ENCODE measurements around the gene CPNE9.

Gene CPNE9

DNA sequence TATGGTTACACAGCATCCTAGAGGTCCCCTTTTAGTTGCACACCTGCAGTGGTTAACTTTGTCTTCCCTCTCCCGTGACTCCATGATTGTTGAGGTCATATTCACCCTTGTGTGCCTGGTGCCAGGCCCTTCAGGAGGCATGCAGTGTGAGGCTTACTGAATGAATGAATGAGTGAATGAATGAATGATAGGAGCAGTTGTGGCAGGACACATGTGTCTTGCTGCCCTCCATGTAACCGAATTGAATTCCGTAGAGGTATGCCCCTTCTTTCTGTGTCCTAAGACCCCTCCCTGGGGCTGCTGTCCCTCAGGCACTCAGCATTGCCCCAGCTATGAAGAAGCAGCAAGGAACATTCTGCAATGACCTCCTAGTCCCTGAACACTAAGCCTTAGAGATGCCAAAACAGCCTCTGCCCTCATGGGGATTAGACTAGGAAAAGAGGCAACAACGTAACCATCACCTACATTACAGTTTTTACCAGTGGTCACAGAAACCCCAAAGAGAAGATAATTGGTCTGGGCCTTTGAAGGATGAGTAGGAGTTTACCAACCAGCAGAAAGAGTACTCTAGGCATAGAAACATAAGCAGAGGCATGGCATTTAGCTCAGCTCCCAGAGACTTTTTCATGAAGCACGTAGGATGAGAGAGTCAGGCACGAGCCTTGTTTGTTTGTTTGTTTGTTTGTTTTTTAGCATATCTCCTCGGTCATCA is 22.5 kb upstream of the CPNE9 start:
- DNase-seq (ENCODE audit: insufficient read length, low spot score) (no peak), FAIRE-seq (no peak)
- TF ChIP-seq, protein P1, sequence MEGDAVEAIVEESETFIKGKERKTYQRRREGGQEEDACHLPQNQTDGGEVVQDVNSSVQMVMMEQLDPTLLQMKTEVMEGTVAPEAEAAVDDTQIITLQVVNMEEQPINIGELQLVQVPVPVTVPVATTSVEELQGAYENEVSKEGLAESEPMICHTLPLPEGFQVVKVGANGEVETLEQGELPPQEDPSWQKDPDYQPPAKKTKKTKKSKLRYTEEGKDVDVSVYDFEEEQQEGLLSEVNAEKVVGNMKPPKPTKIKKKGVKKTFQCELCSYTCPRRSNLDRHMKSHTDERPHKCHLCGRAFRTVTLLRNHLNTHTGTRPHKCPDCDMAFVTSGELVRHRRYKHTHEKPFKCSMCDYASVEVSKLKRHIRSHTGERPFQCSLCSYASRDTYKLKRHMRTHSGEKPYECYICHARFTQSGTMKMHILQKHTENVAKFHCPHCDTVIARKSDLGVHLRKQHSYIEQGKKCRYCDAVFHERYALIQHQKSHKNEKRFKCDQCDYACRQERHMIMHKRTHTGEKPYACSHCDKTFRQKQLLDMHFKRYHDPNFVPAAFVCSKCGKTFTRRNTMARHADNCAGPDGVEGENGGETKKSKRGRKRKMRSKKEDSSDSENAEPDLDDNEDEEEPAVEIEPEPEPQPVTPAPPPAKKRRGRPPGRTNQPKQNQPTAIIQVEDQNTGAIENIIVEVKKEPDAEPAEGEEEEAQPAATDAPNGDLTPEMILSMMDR (IDR thresholded peaks at IDR 0.05; ENCODE audit: insufficient read depth, missing control alignments), result no peak

GRCh38 chr3:9681723-9682081 is 21.9 kb upstream of the CPNE9 start:
- no peak for DNase-seq (ENCODE audit: insufficient read length, low spot score)
- TF ChIP-seq, protein P1 (IDR thresholded peaks at IDR 0.05; ENCODE audit: insufficient read depth, missing control alignments), result no peak
- no peak for FAIRE-seq

DNA sequence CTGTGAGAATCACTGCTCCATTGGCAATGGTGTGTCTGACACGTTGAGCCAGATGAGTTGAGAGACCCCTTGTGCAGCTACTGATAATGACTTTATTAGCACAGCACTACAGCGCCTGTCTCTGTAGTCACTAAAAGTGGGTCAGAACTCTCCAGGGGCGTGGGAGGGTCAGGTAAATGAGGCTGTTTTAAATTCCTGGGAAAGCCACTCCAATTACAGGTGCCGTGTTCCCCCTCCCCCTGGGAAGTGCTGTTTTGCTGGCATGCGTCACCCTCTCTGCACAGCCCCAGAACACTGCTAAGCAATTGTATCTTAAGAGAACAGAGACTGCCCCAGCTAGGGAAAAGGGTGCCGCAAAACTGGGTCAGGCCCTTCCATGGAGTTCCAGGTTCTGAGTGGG is 21.5 kb upstream of the CPNE9 start:
- TF ChIP-seq, protein P1 (IDR thresholded peaks at IDR 0.05; ENCODE audit: insufficient read depth, missing control alignments), result no peak
- FAIRE-seq (no peak), DNase-seq (ENCODE audit: insufficient read length, low spot score) (no peak)

DNA sequence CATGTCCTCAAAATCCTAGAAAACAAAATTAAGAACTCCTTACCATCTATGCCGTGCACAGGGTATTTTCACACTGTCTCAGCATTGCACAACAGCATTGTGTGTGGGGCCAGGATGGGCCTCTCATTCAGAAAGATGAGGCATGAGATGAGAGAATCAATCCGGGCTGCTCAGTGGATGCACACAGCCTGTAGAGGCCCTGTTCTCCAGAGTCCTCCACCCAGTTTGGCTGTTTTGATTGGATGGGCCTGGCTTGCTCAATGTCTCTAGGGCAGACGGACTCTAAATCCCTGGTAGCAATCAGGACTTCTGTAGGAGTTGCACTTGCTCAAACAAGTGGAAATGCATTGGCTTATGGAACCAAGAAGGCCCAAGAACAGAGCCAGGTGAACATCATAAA is 20.2 kb upstream of the CPNE9 start:
- FAIRE-seq, result no peak
- TF ChIP-seq, protein P1 (IDR thresholded peaks at IDR 0.05; ENCODE audit: insufficient read depth, missing control alignments), result no peak
- DNase-seq (ENCODE audit: insufficient read length, low spot score), result no peak

GRCh38 chr3:9685216-9686049 is 18.2 kb upstream of the CPNE9 start:
- TF ChIP-seq, protein P1 (IDR thresholded peaks at IDR 0.05; ENCODE audit: insufficient read depth, missing control alignments), result no peak
- no peak for FAIRE-seq
- DNase-seq (ENCODE audit: insufficient read length, low spot score), result no peak

DNA sequence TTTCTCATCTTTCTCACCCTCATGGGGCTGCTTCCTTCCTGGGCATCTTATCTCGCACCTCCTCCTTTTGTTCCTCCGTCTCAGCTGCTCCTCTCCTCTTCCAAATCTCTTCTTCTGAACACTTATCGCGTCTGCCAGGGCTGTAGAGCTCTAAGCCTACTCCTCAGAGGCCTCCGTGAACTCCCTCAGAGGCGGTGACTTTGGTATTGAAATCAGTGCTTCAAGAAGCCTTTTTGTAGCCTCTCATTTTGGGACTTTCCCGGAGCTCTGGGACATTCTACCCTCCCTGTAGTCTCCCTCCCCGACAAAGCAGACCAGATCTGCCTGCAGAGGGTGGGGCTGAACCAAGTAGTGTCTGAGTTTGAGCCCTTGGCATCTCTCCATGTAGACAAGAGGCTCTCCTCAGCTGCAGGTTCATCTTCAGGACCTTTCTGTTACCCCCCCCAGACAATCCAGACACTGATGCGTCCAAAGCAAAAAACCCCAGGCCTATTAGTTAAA is 17.5 kb upstream of the CPNE9 start:
- TF ChIP-seq, protein P1 (IDR thresholded peaks at IDR 0.05; ENCODE audit: insufficient read depth, missing control alignments), result no peak
- no peak for FAIRE-seq
- no peak for DNase-seq (ENCODE audit: insufficient read length, low spot score)

DNA sequence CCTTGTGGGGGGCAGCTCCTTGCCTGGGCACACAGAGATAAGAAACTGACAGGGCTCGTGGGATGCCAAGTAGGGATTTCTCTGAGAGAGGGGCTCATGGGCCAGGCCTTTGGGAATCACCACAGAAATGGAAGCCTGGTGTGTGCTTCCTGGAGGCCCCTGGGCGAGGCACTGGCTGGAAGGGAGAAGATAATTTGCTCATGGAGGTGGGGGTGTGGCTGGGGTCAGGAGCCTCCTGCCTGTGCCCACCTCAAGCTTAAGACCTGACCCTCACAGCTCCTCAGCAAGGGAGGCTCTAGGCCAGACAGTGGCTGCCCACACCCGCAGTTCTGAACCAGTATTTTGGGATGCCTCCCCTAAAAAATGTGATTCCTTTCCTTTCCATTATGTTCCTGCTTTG is 16.9 kb upstream of the CPNE9 start:
- DNase-seq (ENCODE audit: insufficient read length, low spot score), result no peak
- TF ChIP-seq, protein P1 (IDR thresholded peaks at IDR 0.05; ENCODE audit: insufficient read depth, missing control alignments), result no peak
- FAIRE-seq, result no peak
